GM23338 (cell line): ENCODE results near the gene SERPINH1. TPM values are rescaled to one million over a fixed set of nuclear protein-coding genes. Genes with fewer than 3 reads are reported as not detected.

Experiments
- ATAC-seq: fragments of 200-7000 bp; cut with Tn5 transposase; 3 replicates; pipeline ENCODE4 v1.9.1; 2020
- DNase-seq: peaks from one replicate; pipeline ENCODE4 v3.0.0-alpha.2; 2015; ENCODE audit warnings: low spot score
- H2AFZ ChIP-seq: fragments of 200-600 bp; sonication (generic); 2 replicates; pipeline ENCODE4 v1.8.0; 2016; ENCODE audit warnings: antibody characterized with exemption, mild to moderate bottlenecking, moderate library complexity
- H3F3A ChIP-seq: fragments of 200-600 bp; sonication (generic); replicated peaks from 2 replicates; pipeline ENCODE4 v1.8.0; 2017; ENCODE audit warnings: antibody characterized with exemption, mixed run types, low read depth
- H3K27ac ChIP-seq: fragments of 200-600 bp; sonication (generic); 2 replicates; pipeline ENCODE4 v1.6.1; 2016; ENCODE audit warnings: low read depth
- H3K27me3 ChIP-seq: fragments of 200-600 bp; sonication (generic); 2 replicates; pipeline ENCODE4 v1.8.0; 2016; ENCODE audit warnings: mild to moderate bottlenecking, mixed run types, moderate library complexity; ENCODE audit not compliant: insufficient read depth
- H3K36me3 ChIP-seq: fragments of 200-600 bp; sonication (generic); 2 replicates; pipeline ENCODE4 v1.8.0; 2016; ENCODE audit warnings: mild to moderate bottlenecking; ENCODE audit not compliant: insufficient read depth
- H3K4me1 ChIP-seq: fragments of 200-600 bp; sonication (generic); 2 replicates; pipeline ENCODE4 v1.8.0; 2016; ENCODE audit warnings: mild to moderate bottlenecking, moderate library complexity; ENCODE audit not compliant: insufficient read depth
- H3K4me2 ChIP-seq: fragments of 200-600 bp; sonication (generic); 2 replicates; pipeline ENCODE4 v1.7.1; 2017; ENCODE audit warnings: mixed run types
- H3K4me3 ChIP-seq: fragments of 200-600 bp; sonication (generic); 2 replicates; pipeline ENCODE4 v1.6.1; 2016; ENCODE audit warnings: mixed run types
- H3K79me2 ChIP-seq: fragments of 200-600 bp; sonication (generic); replicated peaks from 2 replicates; pipeline ENCODE4 v1.8.0; 2017; ENCODE audit warnings: mild to moderate bottlenecking; ENCODE audit not compliant: insufficient read depth
- H3K9me2 ChIP-seq: fragments of 200-600 bp; sonication (generic); 2 replicates; pipeline ENCODE4 v1.8.0; 2017; ENCODE audit not compliant: insufficient read depth
- H4K20me1 ChIP-seq: fragments of 200-600 bp; sonication (generic); replicated peaks from 2 replicates; pipeline ENCODE4 v1.8.0; 2017; ENCODE audit warnings: mild to moderate bottlenecking; ENCODE audit not compliant: insufficient read depth
- H3K27ac Mint-ChIP-seq: 2 replicates; pipeline ENCODE4 v1.8.0; 2020; ENCODE audit warnings: inconsistent platforms, mild to moderate bottlenecking, moderate library complexity, mixed read lengths
- H3K27me3 Mint-ChIP-seq: 3 replicates; pipeline ENCODE4 v1.8.0; 2022; ENCODE audit warnings: low read depth, mild to moderate bottlenecking, moderate library complexity, mixed read lengths, inconsistent platforms; ENCODE audit not compliant: insufficient read depth, poor library complexity
- H3K36me3 Mint-ChIP-seq: 3 replicates; pipeline ENCODE4 v1.8.0; 2021; ENCODE audit warnings: low read depth, mild to moderate bottlenecking, inconsistent platforms, moderate library complexity, mixed read lengths
- H3K4me1 Mint-ChIP-seq: 3 replicates; pipeline ENCODE4 v1.8.0; 2020; ENCODE audit warnings: mild to moderate bottlenecking, inconsistent platforms, mixed read lengths
- H3K4me3 Mint-ChIP-seq: 3 replicates; pipeline ENCODE4 v1.8.0; 2021; ENCODE audit warnings: moderate library complexity, mild to moderate bottlenecking, inconsistent platforms, mixed read lengths
- H3K9me3 Mint-ChIP-seq: 3 replicates; pipeline ENCODE4 v1.8.0; 2020; ENCODE audit warnings: moderate library complexity, mild to moderate bottlenecking, inconsistent platforms, mixed read lengths
- CREB1 ChIP-seq: fragments of 250-450 bp; sonication (Bioruptor Pico); IDR thresholded peaks from 2 replicates; pipeline ENCODE4 v1.5.0; 2020; ENCODE audit warnings: low read depth, mild to moderate bottlenecking, moderate library complexity
- ETS1 ChIP-seq: IDR thresholded peaks from 2 replicates; pipeline ENCODE4 v1.6.1; 2016; ENCODE audit warnings: antibody characterized with exemption
- EZH2phosphoT487 ChIP-seq: fragments of 200-600 bp; sonication (generic); IDR thresholded peaks from one replicate; pipeline ENCODE4 v1.8.1; 2018; ENCODE audit warnings: antibody characterized with exemption; ENCODE audit not compliant: unreplicated experiment
- JUNB ChIP-seq: IDR thresholded peaks from one replicate; pipeline ENCODE4 v1.6.1; 2016; ENCODE audit warnings: antibody characterized with exemption; ENCODE audit not compliant: unreplicated experiment
- NANOG ChIP-seq: IDR thresholded peaks from 2 replicates; pipeline ENCODE4 v1.6.1; 2016; ENCODE audit warnings: antibody characterized with exemption, borderline replicate concordance
- REST ChIP-seq: IDR thresholded peaks from one replicate; pipeline ENCODE4 v1.6.1; 2018; ENCODE audit warnings: antibody characterized with exemption; ENCODE audit not compliant: unreplicated experiment
- STAT1 ChIP-seq: IDR thresholded peaks from one replicate; pipeline ENCODE4 v1.6.1; 2016; ENCODE audit warnings: antibody characterized with exemption; ENCODE audit not compliant: unreplicated experiment
- ZNF114 ChIP-seq: fragments of 250-450 bp; sonication (Bioruptor Pico); IDR thresholded peaks from 2 replicates; pipeline ENCODE4 v1.5.0; 2020; ENCODE audit warnings: mild to moderate bottlenecking, moderate library complexity
- ZNF331 ChIP-seq: fragments of 250-450 bp; sonication (Bioruptor Pico); IDR thresholded peaks from 2 replicates; pipeline ENCODE4 v1.5.0; 2020; ENCODE audit warnings: low read depth, mild to moderate bottlenecking, moderate library complexity
- polyA plus RNA-seq: library from polyadenylated mRNA; unstranded; fragments of >200 nt; fragmentation: Nextera tagmentation; extraction: Ambion mirVana; gene quantifications from 2 replicates; pipeline ENCODE4 v1.2.1, GENCODE V29; 2016
- total RNA-seq: library from RNA; depleted of rRNA; stranded (reverse); fragments of >200 nt; shearing (Covaris generic); gene quantifications from 2 replicates; pipeline ENCODE4 v1.2.3, GENCODE V29; 2014
- TF ChIP-seq, protein P1 (sequence below): fragments of 250-450 bp; sonication (Bioruptor Pico); IDR thresholded peaks from 2 replicates; pipeline ENCODE4 v1.5.0; 2020; ENCODE audit warnings: mild to moderate bottlenecking, moderate library complexity

The SERPINH1 gene
- total and polyA plus RNA-seq, 2 experiments from 2014 or later: 238 to 1,217 TPM

GRCh38 chr11:75534259-75535069 lies 27.6 kb upstream of the SERPINH1 start (continued):
- no peak for TF ChIP-seq REST

- Histone ChIP-seq H3K79me2 (no peaks in the 10 kb centered on the region), H3F3A (no peaks in the 10 kb centered on the region), H4K20me1 (no peaks in the 10 kb centered on the region), H3K36me3 (no peaks in the 10 kb centered on the region), H3K4me3 (no peak overlapping the region), H3K27me3 (no peaks in the 10 kb centered on the region), H3K4me1 (peaks cover 4% of the 10 kb centered on the region; the same call in 1 of the 2 replicates), H3K27ac (no peak overlapping the region), H3K4me2 (no peak overlapping the region), H2AFZ (no peak overlapping the region), H3K9me2 (no peaks in the 10 kb centered on the region)
- no peaks in the 10 kb centered on the region for H3K36me3 Mint-ChIP-seq
- DNase-seq (no peak), ATAC-seq (no peak)
- H3K9me3 Mint-ChIP-seq: no peaks in the 10 kb centered on the region
- H3K27me3 Mint-ChIP-seq: peaks cover 17% of the 10 kb centered on the region
- no peak overlapping the region for H3K27ac Mint-ChIP-seq
- H3K4me3 Mint-ChIP-seq: no peak overlapping the region
- peaks cover 19% of the 10 kb centered on the region for H3K4me1 Mint-ChIP-seq
- TF ChIP-seq, protein P1, sequence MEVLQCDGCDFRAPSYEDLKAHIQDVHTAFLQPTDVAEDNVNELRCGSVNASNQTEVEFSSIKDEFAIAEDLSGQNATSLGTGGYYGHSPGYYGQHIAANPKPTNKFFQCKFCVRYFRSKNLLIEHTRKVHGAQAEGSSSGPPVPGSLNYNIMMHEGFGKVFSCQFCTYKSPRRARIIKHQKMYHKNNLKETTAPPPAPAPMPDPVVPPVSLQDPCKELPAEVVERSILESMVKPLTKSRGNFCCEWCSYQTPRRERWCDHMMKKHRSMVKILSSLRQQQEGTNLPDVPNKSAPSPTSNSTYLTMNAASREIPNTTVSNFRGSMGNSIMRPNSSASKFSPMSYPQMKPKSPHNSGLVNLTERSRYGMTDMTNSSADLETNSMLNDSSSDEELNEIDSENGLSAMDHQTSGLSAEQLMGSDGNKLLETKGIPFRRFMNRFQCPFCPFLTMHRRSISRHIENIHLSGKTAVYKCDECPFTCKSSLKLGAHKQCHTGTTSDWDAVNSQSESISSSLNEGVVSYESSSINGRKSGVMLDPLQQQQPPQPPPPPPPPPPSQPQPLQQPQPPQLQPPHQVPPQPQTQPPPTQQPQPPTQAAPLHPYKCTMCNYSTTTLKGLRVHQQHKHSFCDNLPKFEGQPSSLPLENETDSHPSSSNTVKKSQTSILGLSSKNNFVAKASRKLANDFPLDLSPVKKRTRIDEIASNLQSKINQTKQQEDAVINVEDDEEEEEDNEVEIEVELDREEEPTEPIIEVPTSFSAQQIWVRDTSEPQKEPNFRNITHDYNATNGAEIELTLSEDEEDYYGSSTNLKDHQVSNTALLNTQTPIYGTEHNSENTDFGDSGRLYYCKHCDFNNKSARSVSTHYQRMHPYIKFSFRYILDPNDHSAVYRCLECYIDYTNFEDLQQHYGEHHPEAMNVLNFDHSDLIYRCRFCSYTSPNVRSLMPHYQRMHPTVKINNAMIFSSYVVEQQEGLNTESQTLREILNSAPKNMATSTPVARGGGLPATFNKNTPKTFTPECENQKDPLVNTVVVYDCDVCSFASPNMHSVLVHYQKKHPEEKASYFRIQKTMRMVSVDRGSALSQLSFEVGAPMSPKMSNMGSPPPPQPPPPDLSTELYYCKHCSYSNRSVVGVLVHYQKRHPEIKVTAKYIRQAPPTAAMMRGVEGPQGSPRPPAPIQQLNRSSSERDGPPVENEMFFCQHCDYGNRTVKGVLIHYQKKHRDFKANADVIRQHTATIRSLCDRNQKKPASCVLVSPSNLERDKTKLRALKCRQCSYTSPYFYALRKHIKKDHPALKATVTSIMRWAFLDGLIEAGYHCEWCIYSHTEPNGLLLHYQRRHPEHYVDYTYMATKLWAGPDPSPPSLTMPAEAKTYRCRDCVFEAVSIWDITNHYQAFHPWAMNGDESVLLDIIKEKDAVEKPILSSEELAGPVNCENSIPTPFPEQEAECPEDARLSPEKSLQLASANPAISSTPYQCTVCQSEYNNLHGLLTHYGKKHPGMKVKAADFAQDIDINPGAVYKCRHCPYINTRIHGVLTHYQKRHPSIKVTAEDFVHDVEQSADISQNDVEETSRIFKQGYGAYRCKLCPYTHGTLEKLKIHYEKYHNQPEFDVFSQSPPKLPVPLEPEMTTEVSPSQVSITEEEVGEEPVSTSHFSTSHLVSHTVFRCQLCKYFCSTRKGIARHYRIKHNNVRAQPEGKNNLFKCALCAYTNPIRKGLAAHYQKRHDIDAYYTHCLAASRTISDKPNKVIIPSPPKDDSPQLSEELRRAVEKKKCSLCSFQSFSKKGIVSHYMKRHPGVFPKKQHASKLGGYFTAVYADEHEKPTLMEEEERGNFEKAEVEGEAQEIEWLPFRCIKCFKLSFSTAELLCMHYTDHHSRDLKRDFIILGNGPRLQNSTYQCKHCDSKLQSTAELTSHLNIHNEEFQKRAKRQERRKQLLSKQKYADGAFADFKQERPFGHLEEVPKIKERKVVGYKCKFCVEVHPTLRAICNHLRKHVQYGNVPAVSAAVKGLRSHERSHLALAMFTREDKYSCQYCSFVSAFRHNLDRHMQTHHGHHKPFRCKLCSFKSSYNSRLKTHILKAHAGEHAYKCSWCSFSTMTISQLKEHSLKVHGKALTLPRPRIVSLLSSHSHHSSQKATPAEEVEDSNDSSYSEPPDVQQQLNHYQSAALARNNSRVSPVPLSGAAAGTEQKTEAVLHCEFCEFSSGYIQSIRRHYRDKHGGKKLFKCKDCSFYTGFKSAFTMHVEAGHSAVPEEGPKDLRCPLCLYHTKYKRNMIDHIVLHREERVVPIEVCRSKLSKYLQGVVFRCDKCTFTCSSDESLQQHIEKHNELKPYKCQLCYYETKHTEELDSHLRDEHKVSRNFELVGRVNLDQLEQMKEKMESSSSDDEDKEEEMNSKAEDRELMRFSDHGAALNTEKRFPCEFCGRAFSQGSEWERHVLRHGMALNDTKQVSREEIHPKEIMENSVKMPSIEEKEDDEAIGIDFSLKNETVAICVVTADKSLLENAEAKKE (CRISPR knock-in tag): no peak
- TF ChIP-seq EZH2phosphoT487: no peak
- no peak for TF ChIP-seq STAT1
- TF ChIP-seq ETS1: no peak
- no peak for TF ChIP-seq JUNB
- no peak for TF ChIP-seq ZNF331 (CRISPR knock-in tag)
- TF ChIP-seq CREB1: no peak
- TF ChIP-seq ZNF114: no peak
- no peak for TF ChIP-seq NANOG
- TF ChIP-seq REST: no peak
These were observed 27.0 kb upstream of the SERPINH1 start for GRCh38 chr11:75535071-75535470.
